Measurements from ENCODE around the gene PTGES3L. TPM values are rescaled to one million over a fixed set of nuclear protein-coding genes. Genes with fewer than 3 reads are reported as not detected.
A peak's percentile ranks its signal among the peaks of the same experiment; 100 is the strongest.

The PTGES3L gene
- total and polyA plus RNA-seq, 2 experiments from 2014 or later = 50.8 to 72.9 TPM

DNA sequence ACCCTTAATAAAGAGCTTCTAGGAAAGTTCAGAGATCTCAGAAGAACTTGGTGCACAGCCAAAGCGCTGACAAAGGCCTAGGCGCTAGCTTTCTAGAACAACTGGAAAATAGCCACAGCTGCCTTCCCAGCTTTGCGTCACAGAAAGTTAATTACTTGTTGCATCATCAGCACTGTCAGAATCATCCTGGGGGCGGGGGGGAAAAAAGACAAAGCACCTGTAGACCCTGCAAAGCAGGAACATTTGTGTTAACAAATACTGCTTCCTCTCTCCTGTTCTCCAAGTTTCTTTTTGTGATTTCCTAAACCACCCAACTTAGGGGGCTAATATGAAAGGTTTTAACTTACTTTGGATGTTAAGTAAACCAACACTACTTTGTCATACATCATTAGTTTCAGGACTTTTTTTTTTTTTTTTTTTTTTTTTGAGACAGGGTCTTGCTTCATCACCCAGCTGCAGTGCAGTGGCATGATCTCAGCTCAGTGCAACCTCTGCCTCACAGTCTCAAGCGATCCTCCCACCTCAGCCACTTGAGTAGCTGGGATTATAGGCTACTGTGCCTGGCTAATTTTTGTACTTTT, 10.8 kb downstream of the PTGES3L start:
- Histone ChIP-seq H3K27ac (peak overlapping the region; percentile 34), H3K9me3 (ENCODE audit: low read depth) (no peaks in the 10 kb centered on the region), H3K27me3 (no peaks in the 10 kb centered on the region), H3K4me3 (no peak overlapping the region), H3K36me3 (peaks cover 4% of the 10 kb centered on the region), H3K4me1 (ENCODE audit: low read depth) (no peaks in the 10 kb centered on the region)
- TF ChIP-seq, protein P1, sequence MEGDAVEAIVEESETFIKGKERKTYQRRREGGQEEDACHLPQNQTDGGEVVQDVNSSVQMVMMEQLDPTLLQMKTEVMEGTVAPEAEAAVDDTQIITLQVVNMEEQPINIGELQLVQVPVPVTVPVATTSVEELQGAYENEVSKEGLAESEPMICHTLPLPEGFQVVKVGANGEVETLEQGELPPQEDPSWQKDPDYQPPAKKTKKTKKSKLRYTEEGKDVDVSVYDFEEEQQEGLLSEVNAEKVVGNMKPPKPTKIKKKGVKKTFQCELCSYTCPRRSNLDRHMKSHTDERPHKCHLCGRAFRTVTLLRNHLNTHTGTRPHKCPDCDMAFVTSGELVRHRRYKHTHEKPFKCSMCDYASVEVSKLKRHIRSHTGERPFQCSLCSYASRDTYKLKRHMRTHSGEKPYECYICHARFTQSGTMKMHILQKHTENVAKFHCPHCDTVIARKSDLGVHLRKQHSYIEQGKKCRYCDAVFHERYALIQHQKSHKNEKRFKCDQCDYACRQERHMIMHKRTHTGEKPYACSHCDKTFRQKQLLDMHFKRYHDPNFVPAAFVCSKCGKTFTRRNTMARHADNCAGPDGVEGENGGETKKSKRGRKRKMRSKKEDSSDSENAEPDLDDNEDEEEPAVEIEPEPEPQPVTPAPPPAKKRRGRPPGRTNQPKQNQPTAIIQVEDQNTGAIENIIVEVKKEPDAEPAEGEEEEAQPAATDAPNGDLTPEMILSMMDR (IDR thresholded peaks at IDR 0.05; ENCODE audit: low read depth, low read length) = no peak
- DNase-seq (ENCODE audit: low read depth in 1 of 2, low spot score in 1 of 2) = peak in 1 of 2 donors; percentile 67

DNA sequence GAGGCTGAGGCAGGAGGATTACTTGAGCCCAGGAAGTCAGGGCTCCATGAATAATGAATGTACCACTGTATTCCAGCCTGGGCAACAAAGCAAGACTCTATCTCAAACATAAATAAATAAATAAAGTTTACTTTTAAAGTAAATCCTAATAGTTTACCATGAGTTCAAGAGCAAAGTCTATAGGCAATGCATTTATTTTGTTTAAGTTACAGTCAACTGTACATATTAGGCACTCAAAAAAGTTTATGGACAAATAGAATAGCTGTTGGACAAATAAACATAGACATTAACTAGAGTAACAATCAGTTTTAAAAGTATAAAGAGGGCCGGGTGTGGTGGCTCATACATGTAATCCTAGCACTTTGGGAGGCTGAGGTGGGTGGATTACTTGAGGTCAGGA, 12.0 kb downstream of the PTGES3L start:
- TF ChIP-seq, protein P1 (IDR thresholded peaks at IDR 0.05; ENCODE audit: low read depth, low read length) = no peak
- Histone ChIP-seq H3K36me3 (peaks cover 4% of the 10 kb centered on the region), H3K9me3 (ENCODE audit: low read depth) (no peaks in the 10 kb centered on the region), H3K4me1 (ENCODE audit: low read depth) (peaks cover 5% of the 10 kb centered on the region), H3K27me3 (no peaks in the 10 kb centered on the region), H3K27ac (no peak overlapping the region), H3K4me3 (no peak overlapping the region)
- DNase-seq (ENCODE audit: low read depth in 1 of 2, low spot score in 1 of 2) = no peak

DNA sequence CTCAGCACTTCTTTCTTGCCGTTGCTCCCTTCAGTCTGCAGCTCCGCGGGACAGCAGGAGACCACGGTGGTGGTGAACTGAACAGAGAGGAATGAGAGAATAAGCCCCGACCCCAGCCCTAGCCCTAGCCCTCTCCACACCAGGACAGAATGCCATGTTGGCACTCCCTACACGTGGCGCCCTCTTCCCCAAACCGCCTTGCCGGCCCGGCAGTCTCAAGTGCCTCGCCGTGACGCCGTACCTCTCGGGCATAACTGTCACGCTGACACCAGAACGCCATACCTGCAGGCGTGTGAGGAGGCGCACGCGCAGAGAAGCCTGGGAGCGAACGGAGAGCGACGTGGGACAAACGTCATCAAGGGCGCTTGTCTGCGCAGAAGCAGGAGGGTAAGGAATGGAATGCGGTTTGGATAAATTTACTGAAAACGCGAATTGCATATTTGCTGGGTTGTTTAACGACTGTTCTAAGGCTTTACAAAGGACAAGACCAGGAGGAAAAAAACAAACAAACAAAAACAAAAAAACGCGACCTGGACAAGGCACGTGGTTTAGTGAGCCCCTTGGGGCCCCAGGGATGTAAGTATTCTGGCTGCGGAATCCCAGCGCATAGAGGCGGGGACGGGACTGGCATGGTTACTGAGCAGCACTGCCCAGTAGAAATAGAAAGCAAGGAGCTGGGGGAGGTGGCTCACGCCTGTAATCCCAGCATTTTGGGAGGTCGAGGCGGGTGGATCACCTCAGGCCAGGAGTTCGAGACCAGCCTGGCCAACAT, 15.5 kb downstream of the PTGES3L start, which contains the start of gene AARSD1:
Gene AARSD1 (minus strand): TSS at position 294 of the 772 bp plus-strand sequence. CDS start 14 bp downstream, at position 280.
- Histone ChIP-seq H3K27ac (peak within 1 kb of the TSS; percentile 91), H3K9me3 (ENCODE audit: low read depth) (no peaks in the 10 kb centered on the region), H3K4me1 (ENCODE audit: low read depth) (peaks cover 5% of the 10 kb centered on the region), H3K4me3 (peak within 1 kb of the TSS; percentile 47), H3K36me3 (peaks cover 14% of the 10 kb centered on the region), H3K27me3 (no peaks in the 10 kb centered on the region)
- peak; percentile 95 for DNase-seq (ENCODE audit: low read depth in 1 of 2, low spot score in 1 of 2)
- TF ChIP-seq, protein P1 (IDR thresholded peaks at IDR 0.05; ENCODE audit: low read depth, low read length) = no peak

DNA sequence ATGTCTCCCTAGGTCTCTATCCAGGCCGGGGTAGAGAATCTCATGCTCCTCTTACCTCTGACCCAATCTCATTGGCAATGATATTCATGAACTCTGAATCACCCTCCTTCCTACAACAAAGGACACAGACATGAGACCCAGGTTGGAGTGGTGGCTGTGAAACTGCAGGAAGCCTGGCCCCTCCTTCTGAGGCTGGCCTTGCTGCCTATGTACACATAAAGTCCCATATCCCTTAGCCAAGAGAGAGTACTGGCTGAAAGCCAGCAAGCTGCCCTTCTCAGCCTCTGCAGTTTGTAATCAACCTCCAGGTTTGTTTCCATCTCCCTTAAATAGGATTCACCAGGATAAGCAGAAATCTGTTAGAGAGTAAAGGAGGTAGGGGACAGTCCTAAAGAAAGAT, 26.2 kb downstream of the PTGES3L start:
- H3K9me3 ChIP-seq (ENCODE audit: low read depth) = no peaks in the 10 kb centered on the region

DNA sequence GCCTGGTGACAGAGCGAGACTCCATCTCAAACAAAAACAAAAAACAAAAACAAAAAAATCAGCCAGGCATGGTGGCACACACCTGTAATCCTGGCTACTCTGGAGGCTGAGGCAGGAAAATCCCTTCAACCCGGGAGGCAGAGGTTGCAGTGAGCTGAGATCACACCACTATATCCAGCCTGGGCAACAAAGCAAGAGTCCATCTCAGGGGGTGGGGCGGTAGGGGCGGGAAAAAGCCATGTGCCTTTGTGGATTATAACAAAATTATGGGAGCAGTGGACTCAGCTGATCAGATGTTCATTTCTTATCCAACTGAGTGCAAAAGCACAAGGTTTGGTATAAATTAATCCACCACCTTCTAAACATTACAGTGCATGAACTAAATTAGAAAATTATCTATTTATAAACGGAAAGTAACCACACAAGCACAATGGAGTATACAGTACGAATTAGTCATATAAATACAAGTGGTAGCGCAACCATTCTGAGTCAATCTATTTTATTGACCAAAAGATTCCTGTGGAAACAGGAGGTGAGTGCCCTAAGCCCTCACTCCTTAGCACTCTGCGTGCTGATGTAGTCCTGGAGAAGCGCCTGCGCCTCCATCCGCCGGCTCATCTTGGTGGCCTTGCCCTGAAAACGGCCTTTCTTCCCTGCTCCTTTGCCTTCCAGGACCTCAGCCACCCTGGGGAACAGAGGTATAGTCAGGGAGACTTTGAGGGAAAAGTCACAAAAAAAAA, 29.7 kb downstream of the PTGES3L start:
- H3K36me3 ChIP-seq = peaks cover 39% of the 10 kb centered on the region
- no peak for DNase-seq (ENCODE audit: low read depth in 1 of 2, low spot score in 1 of 2)
- TF ChIP-seq, protein P1 (IDR thresholded peaks at IDR 0.05; ENCODE audit: low read depth, low read length) = no peak

More for the DNA sequence above, 26.2 kb downstream of the PTGES3L start:
- H3K4me1 ChIP-seq (ENCODE audit: low read depth) = no peaks in the 10 kb centered on the region
- no peak for DNase-seq (ENCODE audit: low read depth in 1 of 2, low spot score in 1 of 2)
- H3K27ac ChIP-seq = no peak overlapping the region
- peaks cover 56% of the 10 kb centered on the region for H3K36me3 ChIP-seq
- H3K27me3 ChIP-seq = no peaks in the 10 kb centered on the region
- H3K4me3 ChIP-seq = no peak overlapping the region
- TF ChIP-seq, protein P1 (IDR thresholded peaks at IDR 0.05; ENCODE audit: low read depth, low read length) = no peak

More for the DNA sequence above, 29.7 kb downstream of the PTGES3L start:
- Histone ChIP-seq H3K4me3 (no peak overlapping the region), H3K9me3 (ENCODE audit: low read depth) (no peaks in the 10 kb centered on the region), H3K4me1 (ENCODE audit: low read depth) (no peaks in the 10 kb centered on the region), H3K27me3 (no peaks in the 10 kb centered on the region), H3K27ac (no peak overlapping the region)
